GM23338 (cell line): Measurements from ENCODE around the gene LLGL2. TPM values are rescaled to one million over a fixed set of nuclear protein-coding genes. Genes with fewer than 3 reads are reported as not detected.

Experiments
- ATAC-seq: fragments of 200-7000 bp; cut with Tn5 transposase; 3 replicates; pipeline ENCODE4 v1.9.1; 2020
- DNase-seq: peaks from one replicate; pipeline ENCODE4 v3.0.0-alpha.2; 2015; ENCODE audit warnings: low spot score
- H2AFZ ChIP-seq: fragments of 200-600 bp; sonication (generic); 2 replicates; pipeline ENCODE4 v1.8.0; 2016; ENCODE audit warnings: antibody characterized with exemption, mild to moderate bottlenecking, moderate library complexity
- H3F3A ChIP-seq: fragments of 200-600 bp; sonication (generic); replicated peaks from 2 replicates; pipeline ENCODE4 v1.8.0; 2017; ENCODE audit warnings: antibody characterized with exemption, mixed run types, low read depth
- H3K27ac ChIP-seq: fragments of 200-600 bp; sonication (generic); 2 replicates; pipeline ENCODE4 v1.6.1; 2016; ENCODE audit warnings: low read depth
- H3K27me3 ChIP-seq: fragments of 200-600 bp; sonication (generic); 2 replicates; pipeline ENCODE4 v1.8.0; 2016; ENCODE audit warnings: mild to moderate bottlenecking, mixed run types, moderate library complexity; ENCODE audit not compliant: insufficient read depth
- H3K36me3 ChIP-seq: fragments of 200-600 bp; sonication (generic); 2 replicates; pipeline ENCODE4 v1.8.0; 2016; ENCODE audit warnings: mild to moderate bottlenecking; ENCODE audit not compliant: insufficient read depth
- H3K4me1 ChIP-seq: fragments of 200-600 bp; sonication (generic); 2 replicates; pipeline ENCODE4 v1.8.0; 2016; ENCODE audit warnings: mild to moderate bottlenecking, moderate library complexity; ENCODE audit not compliant: insufficient read depth
- H3K4me2 ChIP-seq: fragments of 200-600 bp; sonication (generic); 2 replicates; pipeline ENCODE4 v1.7.1; 2017; ENCODE audit warnings: mixed run types
- H3K4me3 ChIP-seq: fragments of 200-600 bp; sonication (generic); 2 replicates; pipeline ENCODE4 v1.6.1; 2016; ENCODE audit warnings: mixed run types
- H3K79me2 ChIP-seq: fragments of 200-600 bp; sonication (generic); replicated peaks from 2 replicates; pipeline ENCODE4 v1.8.0; 2017; ENCODE audit warnings: mild to moderate bottlenecking; ENCODE audit not compliant: insufficient read depth
- H3K9me2 ChIP-seq: fragments of 200-600 bp; sonication (generic); 2 replicates; pipeline ENCODE4 v1.8.0; 2017; ENCODE audit not compliant: insufficient read depth
- H4K20me1 ChIP-seq: fragments of 200-600 bp; sonication (generic); replicated peaks from 2 replicates; pipeline ENCODE4 v1.8.0; 2017; ENCODE audit warnings: mild to moderate bottlenecking; ENCODE audit not compliant: insufficient read depth
- H3K27ac Mint-ChIP-seq: 2 replicates; pipeline ENCODE4 v1.8.0; 2020; ENCODE audit warnings: inconsistent platforms, mild to moderate bottlenecking, moderate library complexity, mixed read lengths
- H3K27me3 Mint-ChIP-seq: 3 replicates; pipeline ENCODE4 v1.8.0; 2022; ENCODE audit warnings: low read depth, mild to moderate bottlenecking, moderate library complexity, mixed read lengths, inconsistent platforms; ENCODE audit not compliant: insufficient read depth, poor library complexity
- H3K36me3 Mint-ChIP-seq: 3 replicates; pipeline ENCODE4 v1.8.0; 2021; ENCODE audit warnings: low read depth, mild to moderate bottlenecking, inconsistent platforms, moderate library complexity, mixed read lengths
- H3K4me1 Mint-ChIP-seq: 3 replicates; pipeline ENCODE4 v1.8.0; 2020; ENCODE audit warnings: mild to moderate bottlenecking, inconsistent platforms, mixed read lengths
- H3K4me3 Mint-ChIP-seq: 3 replicates; pipeline ENCODE4 v1.8.0; 2021; ENCODE audit warnings: moderate library complexity, mild to moderate bottlenecking, inconsistent platforms, mixed read lengths
- H3K9me3 Mint-ChIP-seq: 3 replicates; pipeline ENCODE4 v1.8.0; 2020; ENCODE audit warnings: moderate library complexity, mild to moderate bottlenecking, inconsistent platforms, mixed read lengths
- CREB1 ChIP-seq: fragments of 250-450 bp; sonication (Bioruptor Pico); IDR thresholded peaks from 2 replicates; pipeline ENCODE4 v1.5.0; 2020; ENCODE audit warnings: low read depth, mild to moderate bottlenecking, moderate library complexity
- EZH2 ChIP-seq: fragments of 200-600 bp; sonication (generic); IDR thresholded peaks from one replicate; pipeline ENCODE4 v1.8.0; 2017; ENCODE audit warnings: antibody characterized with exemption, mild to moderate bottlenecking, low read depth; ENCODE audit not compliant: unreplicated experiment
- EZH2phosphoT487 ChIP-seq: fragments of 200-600 bp; sonication (generic); IDR thresholded peaks from one replicate; pipeline ENCODE4 v1.8.1; 2018; ENCODE audit warnings: antibody characterized with exemption; ENCODE audit not compliant: unreplicated experiment
- JUNB ChIP-seq: IDR thresholded peaks from one replicate; pipeline ENCODE4 v1.6.1; 2016; ENCODE audit warnings: antibody characterized with exemption; ENCODE audit not compliant: unreplicated experiment
- NANOG ChIP-seq: IDR thresholded peaks from 2 replicates; pipeline ENCODE4 v1.6.1; 2016; ENCODE audit warnings: antibody characterized with exemption, borderline replicate concordance
- POLR2AphosphoS5 ChIP-seq: IDR thresholded peaks from 2 replicates; pipeline ENCODE4 v1.6.1; 2016; ENCODE audit warnings: antibody characterized with exemption, low read depth
- STAT1 ChIP-seq: IDR thresholded peaks from one replicate; pipeline ENCODE4 v1.6.1; 2016; ENCODE audit warnings: antibody characterized with exemption; ENCODE audit not compliant: unreplicated experiment
- ZNF114 ChIP-seq: fragments of 250-450 bp; sonication (Bioruptor Pico); IDR thresholded peaks from 2 replicates; pipeline ENCODE4 v1.5.0; 2020; ENCODE audit warnings: mild to moderate bottlenecking, moderate library complexity
- ZNF331 ChIP-seq: fragments of 250-450 bp; sonication (Bioruptor Pico); IDR thresholded peaks from 2 replicates; pipeline ENCODE4 v1.5.0; 2020; ENCODE audit warnings: low read depth, mild to moderate bottlenecking, moderate library complexity
- polyA plus RNA-seq: library from polyadenylated mRNA; unstranded; fragments of >200 nt; fragmentation: Nextera tagmentation; extraction: Ambion mirVana; gene quantifications from 2 replicates; pipeline ENCODE4 v1.2.1, GENCODE V29; 2016
- total RNA-seq: library from RNA; depleted of rRNA; stranded (reverse); fragments of >200 nt; shearing (Covaris generic); gene quantifications from 2 replicates; pipeline ENCODE4 v1.2.3, GENCODE V29; 2014
- TF ChIP-seq, protein P1 (sequence below), 2 experiments: fragments of 200-600 bp in 1 of 2; sonication (generic) in 1 of 2; conservative IDR thresholded peaks; 2 replicates each; pipeline versions ENCODE4 v1.5.1 to v1.6.1; 2016 to 2017; ENCODE audit warnings: antibody characterized with exemption in 2 of 2, low read depth in 2 of 2, mild to moderate bottlenecking in 2 of 2, moderate library complexity in 1 of 2
- TF ChIP-seq, protein P2 (sequence below): IDR thresholded peaks from one replicate; pipeline ENCODE4 v1.6.1; 2018; ENCODE audit warnings: antibody characterized with exemption; ENCODE audit not compliant: unreplicated experiment
- TF ChIP-seq, protein P3 (sequence below): IDR thresholded peaks from 2 replicates; pipeline ENCODE4 v1.6.1; 2016; ENCODE audit warnings: antibody characterized with exemption
- TF ChIP-seq, protein P4 (sequence below): fragments of 250-450 bp; sonication (Bioruptor Pico); IDR thresholded peaks from 2 replicates; pipeline ENCODE4 v1.5.0; 2020; ENCODE audit warnings: mild to moderate bottlenecking, moderate library complexity

The LLGL2 gene
- total and polyA plus RNA-seq, 2 experiments from 2014 or later = 62.5 to 78.5 TPM

DNA sequence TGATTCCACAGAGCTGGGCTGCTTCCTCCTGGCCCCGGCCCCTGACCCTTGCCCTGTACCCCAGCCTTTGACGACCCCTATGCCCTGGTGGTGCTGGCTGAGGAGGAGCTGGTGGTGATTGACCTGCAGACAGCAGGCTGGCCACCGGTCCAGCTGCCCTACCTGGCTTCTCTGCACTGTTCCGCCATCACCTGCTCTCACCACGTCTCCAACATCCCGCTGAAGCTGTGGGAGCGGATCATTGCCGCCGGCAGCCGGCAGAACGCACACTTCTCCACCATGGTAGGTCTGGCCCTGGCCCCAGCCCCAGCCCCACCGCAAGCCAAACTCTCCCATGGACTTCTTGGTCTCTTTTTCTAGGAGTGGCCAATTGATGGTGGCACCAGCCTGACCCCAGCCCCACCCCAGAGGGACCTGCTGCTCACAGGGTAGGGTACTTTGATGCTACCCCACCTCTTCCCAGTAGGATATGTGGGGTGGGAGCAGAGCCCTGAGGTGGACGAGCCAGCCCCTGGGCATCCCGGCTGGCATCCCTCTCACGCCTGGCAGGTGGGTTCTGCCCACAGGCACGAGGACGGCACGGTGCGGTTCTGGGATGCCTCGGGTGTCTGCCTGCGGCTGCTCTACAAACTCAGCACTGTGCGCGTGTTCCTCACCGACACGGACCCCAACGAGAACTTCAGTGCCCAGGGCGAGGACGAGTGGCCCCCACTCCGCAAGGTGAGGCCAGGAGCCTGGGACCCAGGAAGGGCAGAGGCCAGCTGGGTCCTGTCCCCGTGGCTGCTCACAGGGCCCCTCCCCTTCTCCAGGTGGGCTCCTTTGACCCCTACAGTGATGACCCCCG is 43.1 kb downstream of the LLGL2 start:
- no peaks in the 10 kb centered on the region for H3K9me3 Mint-ChIP-seq
- peaks cover 3% of the 10 kb centered on the region; the same call in 1 of the 3 replicates for H3K36me3 Mint-ChIP-seq
- Histone ChIP-seq H3K27ac (no peak overlapping the region), H3F3A (no peaks in the 10 kb centered on the region), H3K4me3 (no peak overlapping the region), H3K4me1 (no peaks in the 10 kb centered on the region), H3K4me2 (no peak overlapping the region), H3K27me3 (no peaks in the 10 kb centered on the region), H2AFZ (no peak overlapping the region), H4K20me1 (no peaks in the 10 kb centered on the region), H3K36me3 (no peaks in the 10 kb centered on the region), H3K9me2 (no peaks in the 10 kb centered on the region), H3K79me2 (no peaks in the 10 kb centered on the region)
- no peak overlapping the region for H3K27ac Mint-ChIP-seq
- no peaks in the 10 kb centered on the region for H3K4me1 Mint-ChIP-seq
- no peak for TF ChIP-seq STAT1
- no peak for TF ChIP-seq EZH2phosphoT487
- no peak for TF ChIP-seq ZNF331 (CRISPR knock-in tag)
- TF ChIP-seq POLR2AphosphoS5 = no peak
- TF ChIP-seq, protein P1, sequence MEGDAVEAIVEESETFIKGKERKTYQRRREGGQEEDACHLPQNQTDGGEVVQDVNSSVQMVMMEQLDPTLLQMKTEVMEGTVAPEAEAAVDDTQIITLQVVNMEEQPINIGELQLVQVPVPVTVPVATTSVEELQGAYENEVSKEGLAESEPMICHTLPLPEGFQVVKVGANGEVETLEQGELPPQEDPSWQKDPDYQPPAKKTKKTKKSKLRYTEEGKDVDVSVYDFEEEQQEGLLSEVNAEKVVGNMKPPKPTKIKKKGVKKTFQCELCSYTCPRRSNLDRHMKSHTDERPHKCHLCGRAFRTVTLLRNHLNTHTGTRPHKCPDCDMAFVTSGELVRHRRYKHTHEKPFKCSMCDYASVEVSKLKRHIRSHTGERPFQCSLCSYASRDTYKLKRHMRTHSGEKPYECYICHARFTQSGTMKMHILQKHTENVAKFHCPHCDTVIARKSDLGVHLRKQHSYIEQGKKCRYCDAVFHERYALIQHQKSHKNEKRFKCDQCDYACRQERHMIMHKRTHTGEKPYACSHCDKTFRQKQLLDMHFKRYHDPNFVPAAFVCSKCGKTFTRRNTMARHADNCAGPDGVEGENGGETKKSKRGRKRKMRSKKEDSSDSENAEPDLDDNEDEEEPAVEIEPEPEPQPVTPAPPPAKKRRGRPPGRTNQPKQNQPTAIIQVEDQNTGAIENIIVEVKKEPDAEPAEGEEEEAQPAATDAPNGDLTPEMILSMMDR (conservative IDR thresholded peaks at IDR 0.05; ENCODE audit: low read depth in 2 of 2) = no peak
- TF ChIP-seq NANOG = no peak
- no peak for TF ChIP-seq CREB1 (CRISPR knock-in tag)
- TF ChIP-seq, protein P2, sequence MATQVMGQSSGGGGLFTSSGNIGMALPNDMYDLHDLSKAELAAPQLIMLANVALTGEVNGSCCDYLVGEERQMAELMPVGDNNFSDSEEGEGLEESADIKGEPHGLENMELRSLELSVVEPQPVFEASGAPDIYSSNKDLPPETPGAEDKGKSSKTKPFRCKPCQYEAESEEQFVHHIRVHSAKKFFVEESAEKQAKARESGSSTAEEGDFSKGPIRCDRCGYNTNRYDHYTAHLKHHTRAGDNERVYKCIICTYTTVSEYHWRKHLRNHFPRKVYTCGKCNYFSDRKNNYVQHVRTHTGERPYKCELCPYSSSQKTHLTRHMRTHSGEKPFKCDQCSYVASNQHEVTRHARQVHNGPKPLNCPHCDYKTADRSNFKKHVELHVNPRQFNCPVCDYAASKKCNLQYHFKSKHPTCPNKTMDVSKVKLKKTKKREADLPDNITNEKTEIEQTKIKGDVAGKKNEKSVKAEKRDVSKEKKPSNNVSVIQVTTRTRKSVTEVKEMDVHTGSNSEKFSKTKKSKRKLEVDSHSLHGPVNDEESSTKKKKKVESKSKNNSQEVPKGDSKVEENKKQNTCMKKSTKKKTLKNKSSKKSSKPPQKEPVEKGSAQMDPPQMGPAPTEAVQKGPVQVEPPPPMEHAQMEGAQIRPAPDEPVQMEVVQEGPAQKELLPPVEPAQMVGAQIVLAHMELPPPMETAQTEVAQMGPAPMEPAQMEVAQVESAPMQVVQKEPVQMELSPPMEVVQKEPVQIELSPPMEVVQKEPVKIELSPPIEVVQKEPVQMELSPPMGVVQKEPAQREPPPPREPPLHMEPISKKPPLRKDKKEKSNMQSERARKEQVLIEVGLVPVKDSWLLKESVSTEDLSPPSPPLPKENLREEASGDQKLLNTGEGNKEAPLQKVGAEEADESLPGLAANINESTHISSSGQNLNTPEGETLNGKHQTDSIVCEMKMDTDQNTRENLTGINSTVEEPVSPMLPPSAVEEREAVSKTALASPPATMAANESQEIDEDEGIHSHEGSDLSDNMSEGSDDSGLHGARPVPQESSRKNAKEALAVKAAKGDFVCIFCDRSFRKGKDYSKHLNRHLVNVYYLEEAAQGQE = no peak
- TF ChIP-seq, protein P3, sequence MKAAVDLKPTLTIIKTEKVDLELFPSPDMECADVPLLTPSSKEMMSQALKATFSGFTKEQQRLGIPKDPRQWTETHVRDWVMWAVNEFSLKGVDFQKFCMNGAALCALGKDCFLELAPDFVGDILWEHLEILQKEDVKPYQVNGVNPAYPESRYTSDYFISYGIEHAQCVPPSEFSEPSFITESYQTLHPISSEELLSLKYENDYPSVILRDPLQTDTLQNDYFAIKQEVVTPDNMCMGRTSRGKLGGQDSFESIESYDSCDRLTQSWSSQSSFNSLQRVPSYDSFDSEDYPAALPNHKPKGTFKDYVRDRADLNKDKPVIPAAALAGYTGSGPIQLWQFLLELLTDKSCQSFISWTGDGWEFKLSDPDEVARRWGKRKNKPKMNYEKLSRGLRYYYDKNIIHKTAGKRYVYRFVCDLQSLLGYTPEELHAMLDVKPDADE = no peak
- TF ChIP-seq ZNF114 (CRISPR knock-in tag) = no peak
- TF ChIP-seq, protein P4, sequence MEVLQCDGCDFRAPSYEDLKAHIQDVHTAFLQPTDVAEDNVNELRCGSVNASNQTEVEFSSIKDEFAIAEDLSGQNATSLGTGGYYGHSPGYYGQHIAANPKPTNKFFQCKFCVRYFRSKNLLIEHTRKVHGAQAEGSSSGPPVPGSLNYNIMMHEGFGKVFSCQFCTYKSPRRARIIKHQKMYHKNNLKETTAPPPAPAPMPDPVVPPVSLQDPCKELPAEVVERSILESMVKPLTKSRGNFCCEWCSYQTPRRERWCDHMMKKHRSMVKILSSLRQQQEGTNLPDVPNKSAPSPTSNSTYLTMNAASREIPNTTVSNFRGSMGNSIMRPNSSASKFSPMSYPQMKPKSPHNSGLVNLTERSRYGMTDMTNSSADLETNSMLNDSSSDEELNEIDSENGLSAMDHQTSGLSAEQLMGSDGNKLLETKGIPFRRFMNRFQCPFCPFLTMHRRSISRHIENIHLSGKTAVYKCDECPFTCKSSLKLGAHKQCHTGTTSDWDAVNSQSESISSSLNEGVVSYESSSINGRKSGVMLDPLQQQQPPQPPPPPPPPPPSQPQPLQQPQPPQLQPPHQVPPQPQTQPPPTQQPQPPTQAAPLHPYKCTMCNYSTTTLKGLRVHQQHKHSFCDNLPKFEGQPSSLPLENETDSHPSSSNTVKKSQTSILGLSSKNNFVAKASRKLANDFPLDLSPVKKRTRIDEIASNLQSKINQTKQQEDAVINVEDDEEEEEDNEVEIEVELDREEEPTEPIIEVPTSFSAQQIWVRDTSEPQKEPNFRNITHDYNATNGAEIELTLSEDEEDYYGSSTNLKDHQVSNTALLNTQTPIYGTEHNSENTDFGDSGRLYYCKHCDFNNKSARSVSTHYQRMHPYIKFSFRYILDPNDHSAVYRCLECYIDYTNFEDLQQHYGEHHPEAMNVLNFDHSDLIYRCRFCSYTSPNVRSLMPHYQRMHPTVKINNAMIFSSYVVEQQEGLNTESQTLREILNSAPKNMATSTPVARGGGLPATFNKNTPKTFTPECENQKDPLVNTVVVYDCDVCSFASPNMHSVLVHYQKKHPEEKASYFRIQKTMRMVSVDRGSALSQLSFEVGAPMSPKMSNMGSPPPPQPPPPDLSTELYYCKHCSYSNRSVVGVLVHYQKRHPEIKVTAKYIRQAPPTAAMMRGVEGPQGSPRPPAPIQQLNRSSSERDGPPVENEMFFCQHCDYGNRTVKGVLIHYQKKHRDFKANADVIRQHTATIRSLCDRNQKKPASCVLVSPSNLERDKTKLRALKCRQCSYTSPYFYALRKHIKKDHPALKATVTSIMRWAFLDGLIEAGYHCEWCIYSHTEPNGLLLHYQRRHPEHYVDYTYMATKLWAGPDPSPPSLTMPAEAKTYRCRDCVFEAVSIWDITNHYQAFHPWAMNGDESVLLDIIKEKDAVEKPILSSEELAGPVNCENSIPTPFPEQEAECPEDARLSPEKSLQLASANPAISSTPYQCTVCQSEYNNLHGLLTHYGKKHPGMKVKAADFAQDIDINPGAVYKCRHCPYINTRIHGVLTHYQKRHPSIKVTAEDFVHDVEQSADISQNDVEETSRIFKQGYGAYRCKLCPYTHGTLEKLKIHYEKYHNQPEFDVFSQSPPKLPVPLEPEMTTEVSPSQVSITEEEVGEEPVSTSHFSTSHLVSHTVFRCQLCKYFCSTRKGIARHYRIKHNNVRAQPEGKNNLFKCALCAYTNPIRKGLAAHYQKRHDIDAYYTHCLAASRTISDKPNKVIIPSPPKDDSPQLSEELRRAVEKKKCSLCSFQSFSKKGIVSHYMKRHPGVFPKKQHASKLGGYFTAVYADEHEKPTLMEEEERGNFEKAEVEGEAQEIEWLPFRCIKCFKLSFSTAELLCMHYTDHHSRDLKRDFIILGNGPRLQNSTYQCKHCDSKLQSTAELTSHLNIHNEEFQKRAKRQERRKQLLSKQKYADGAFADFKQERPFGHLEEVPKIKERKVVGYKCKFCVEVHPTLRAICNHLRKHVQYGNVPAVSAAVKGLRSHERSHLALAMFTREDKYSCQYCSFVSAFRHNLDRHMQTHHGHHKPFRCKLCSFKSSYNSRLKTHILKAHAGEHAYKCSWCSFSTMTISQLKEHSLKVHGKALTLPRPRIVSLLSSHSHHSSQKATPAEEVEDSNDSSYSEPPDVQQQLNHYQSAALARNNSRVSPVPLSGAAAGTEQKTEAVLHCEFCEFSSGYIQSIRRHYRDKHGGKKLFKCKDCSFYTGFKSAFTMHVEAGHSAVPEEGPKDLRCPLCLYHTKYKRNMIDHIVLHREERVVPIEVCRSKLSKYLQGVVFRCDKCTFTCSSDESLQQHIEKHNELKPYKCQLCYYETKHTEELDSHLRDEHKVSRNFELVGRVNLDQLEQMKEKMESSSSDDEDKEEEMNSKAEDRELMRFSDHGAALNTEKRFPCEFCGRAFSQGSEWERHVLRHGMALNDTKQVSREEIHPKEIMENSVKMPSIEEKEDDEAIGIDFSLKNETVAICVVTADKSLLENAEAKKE = no peak
- TF ChIP-seq EZH2 = no peak
- TF ChIP-seq JUNB = no peak
- DNase-seq (no peak), ATAC-seq (no peak)
- no peak overlapping the region for H3K4me3 Mint-ChIP-seq
- peaks cover 3% of the 10 kb centered on the region for H3K27me3 Mint-ChIP-seq
